Kidney (tissue), 14 donors: ENCODE results near the gene ADAM30. TPM values are rescaled to one million over a fixed set of nuclear protein-coding genes. Genes with fewer than 3 reads are reported as not detected.
A peak's percentile ranks its signal among the peaks of the same experiment; 100 is the strongest.

Experiments
- DNase-seq, 5 donors: peaks; one replicate each; pipeline ENCODE4 v3.0.0-alpha.2; 2013 to 2020
- FAIRE-seq: peaks from 2 replicates; lab custom pipeline; 2012; peaks lifted over from hg19 to GRCh38; lab: Jason Lieb, UNC
- H3K27ac ChIP-seq, 2 donors: one replicate each; pipeline ENCODE4 v1.7.0; 2013; ENCODE audit warnings: low read depth in 2 of 2, low read length in 2 of 2, inconsistent platforms in 1 of 2
- H3K27me3 ChIP-seq: one replicate; pipeline ENCODE4 v1.7.1; 2013; ENCODE audit warnings: low read length, inconsistent platforms; ENCODE audit not compliant: control insufficient read depth, insufficient read depth
- H3K36me3 ChIP-seq, 3 donors: one replicate each; pipeline versions ENCODE4 v1.7.0 to v1.7.1; 2013; ENCODE audit warnings: low read length in 3 of 3, control low read depth in 1 of 3, inconsistent platforms in 1 of 3; ENCODE audit not compliant: insufficient read depth in 3 of 3, control insufficient read depth in 2 of 3
- H3K4me1 ChIP-seq, 3 donors: one replicate each; pipeline versions ENCODE4 v1.7.0 to v1.7.1; 2013; ENCODE audit warnings: low read length in 3 of 3, inconsistent platforms in 1 of 3, low read depth in 1 of 3; ENCODE audit not compliant: control insufficient read depth in 2 of 3, insufficient read depth in 2 of 3
- H3K4me3 ChIP-seq, 3 donors: one replicate each; pipeline versions ENCODE4 v1.7.0 to v1.8.1; 2013; ENCODE audit warnings: low read length in 3 of 3, control low read depth in 1 of 3, inconsistent platforms in 1 of 3
- H3K9ac ChIP-seq, 3 donors: one replicate each; pipeline versions ENCODE4 v1.7.0 to v1.7.1; 2013; ENCODE audit warnings: low read length in 3 of 3, control low read depth in 1 of 3, inconsistent platforms in 1 of 3
- H3K9me3 ChIP-seq, 3 donors: one replicate each; pipeline versions ENCODE4 v1.7.0 to v1.7.1; 2013; ENCODE audit warnings: low read length in 3 of 3, control low read depth in 1 of 3, inconsistent platforms in 1 of 3; ENCODE audit not compliant: control insufficient read depth in 2 of 3, insufficient read depth in 1 of 3
- CTCF ChIP-seq: IDR thresholded peaks from 3 replicates; pipeline ENCODE4 v1.5.1; 2012; ENCODE audit warnings: mild to moderate bottlenecking, moderate library complexity, borderline replicate concordance; ENCODE audit not compliant: insufficient read depth; ENCODE audit errors: extremely low read depth
- intact Hi-C: fragments of 100-400 bp; cut with DNase I; formaldehyde crosslinking; loops from one replicate; pipeline ENCODE4 v1.11.1; 2022
- polyA plus RNA-seq: library from polyadenylated mRNA; stranded (reverse); fragments of 350-450 nt; fragmentation: Illumina TruSeq; extraction: RNeasy Lipid Tissue Mini Kit (QIAGEN cat#74804); gene quantifications from one replicate; pipeline ENCODE4 v1.2.3, GENCODE V29; 2014; ENCODE audit warnings: low read depth, low replicate concordance; ENCODE audit not compliant: insufficient read depth
- total RNA-seq: library from RNA; stranded (reverse); fragmentation: NEBNext Ultra II Directional; extraction: Animal tissue kit (Norgen Biotek cat#: 25700); gene quantifications from one replicate; pipeline ENCODE4 v1.2.1, GENCODE V29; 2021
- donor health status: control.
- donor health status: control.
- donor health status: control.
- donor health status: control.
- donor health status: control.
- donor health status: DM: yes; HTN: yes; CAD: no.
- donor health status: Normal renal cell carcinoma (clear cell type).

ADAM30 gene
- total and polyA plus RNA-seq, 2 donors from 2014 or later = not detected

GRCh38 chr1:119874186-119874585 lies 22.1 kb downstream of the ADAM30 start:
- H3K27me3 ChIP-seq = no peaks in the 10 kb centered on the region

GRCh38 chr1:119873135-119874015 lies 22.9 kb downstream of the ADAM30 start:
- no peaks in the 10 kb centered on the region for H3K27me3 ChIP-seq
- H3K4me3 ChIP-seq = no peak overlapping the region
- intact Hi-C loops = no loop called here
- no peak overlapping the region for H3K9ac ChIP-seq
- DNase-seq (peak in 3 of 5 donors; percentile 24 to 76 (median 65)), FAIRE-seq (no peak)
- peaks cover 0 to 4% (median 0%) of the 10 kb centered on the region in 3 donors for H3K4me1 ChIP-seq
- TF ChIP-seq CTCF = no peak
- H3K36me3 ChIP-seq = no peaks in the 10 kb centered on the region
- no peaks in the 10 kb centered on the region for H3K9me3 ChIP-seq
- no peak overlapping the region for H3K27ac ChIP-seq

More at GRCh38 chr1:119874186-119874585, 22.1 kb downstream of the ADAM30 start:
- no peak for FAIRE-seq
- Histone ChIP-seq H3K4me3 (no peak overlapping the region), H3K9ac (no peak overlapping the region), H3K4me1 (peaks cover 0 to 4% (median 0%) of the 10 kb centered on the region in 3 donors), H3K36me3 (no peaks in the 10 kb centered on the region), H3K9me3 (no peaks in the 10 kb centered on the region), H3K27ac (no peak overlapping the region)
- no peak for DNase-seq
- TF ChIP-seq CTCF = no peak
- intact Hi-C loops = no loop called here

GRCh38 chr1:119871881-119872280 lies 24.4 kb downstream of the ADAM30 start:
- TF ChIP-seq CTCF = no peak
- DNase-seq (no peak), FAIRE-seq (no peak)
- H3K27me3 ChIP-seq = no peaks in the 10 kb centered on the region
- H3K9ac ChIP-seq = no peak overlapping the region
- intact Hi-C loops = no loop called here
- peaks cover 0 to 4% (median 0%) of the 10 kb centered on the region in 3 donors for H3K4me1 ChIP-seq
- H3K27ac ChIP-seq = no peak overlapping the region
- no peak overlapping the region for H3K4me3 ChIP-seq
- no peaks in the 10 kb centered on the region for H3K36me3 ChIP-seq
- no peaks in the 10 kb centered on the region for H3K9me3 ChIP-seq
